ENCODE measurements around the gene GALT.

DNA sequence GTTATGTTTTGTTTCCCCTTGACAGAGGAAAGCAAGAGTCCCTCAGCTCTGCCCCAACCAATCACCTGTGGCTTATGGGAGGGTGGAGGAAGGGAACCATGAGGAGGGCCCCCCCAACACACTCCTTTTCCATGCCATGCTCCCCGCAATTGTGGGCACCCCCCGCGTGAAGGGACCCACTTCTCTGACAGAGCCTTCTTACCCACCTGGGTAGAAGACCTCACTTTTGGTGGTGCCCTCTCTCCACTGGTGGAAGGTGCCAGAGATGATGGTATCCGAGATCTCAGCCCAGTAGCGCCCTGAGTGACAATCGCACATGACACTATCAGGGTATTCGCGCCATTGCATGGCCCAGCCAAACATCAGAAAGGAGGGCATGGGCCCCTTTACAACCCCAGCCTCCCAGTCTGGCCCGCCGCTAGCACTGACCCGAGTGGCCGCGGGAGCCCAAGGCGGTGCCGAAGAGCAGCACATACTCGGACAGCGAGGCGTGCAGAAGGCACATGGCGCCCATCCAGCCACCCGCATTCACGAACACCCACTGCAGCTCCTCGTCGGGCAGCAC lies 9.6 kb upstream of the GALT start:
- TF ChIP-seq, protein P1, sequence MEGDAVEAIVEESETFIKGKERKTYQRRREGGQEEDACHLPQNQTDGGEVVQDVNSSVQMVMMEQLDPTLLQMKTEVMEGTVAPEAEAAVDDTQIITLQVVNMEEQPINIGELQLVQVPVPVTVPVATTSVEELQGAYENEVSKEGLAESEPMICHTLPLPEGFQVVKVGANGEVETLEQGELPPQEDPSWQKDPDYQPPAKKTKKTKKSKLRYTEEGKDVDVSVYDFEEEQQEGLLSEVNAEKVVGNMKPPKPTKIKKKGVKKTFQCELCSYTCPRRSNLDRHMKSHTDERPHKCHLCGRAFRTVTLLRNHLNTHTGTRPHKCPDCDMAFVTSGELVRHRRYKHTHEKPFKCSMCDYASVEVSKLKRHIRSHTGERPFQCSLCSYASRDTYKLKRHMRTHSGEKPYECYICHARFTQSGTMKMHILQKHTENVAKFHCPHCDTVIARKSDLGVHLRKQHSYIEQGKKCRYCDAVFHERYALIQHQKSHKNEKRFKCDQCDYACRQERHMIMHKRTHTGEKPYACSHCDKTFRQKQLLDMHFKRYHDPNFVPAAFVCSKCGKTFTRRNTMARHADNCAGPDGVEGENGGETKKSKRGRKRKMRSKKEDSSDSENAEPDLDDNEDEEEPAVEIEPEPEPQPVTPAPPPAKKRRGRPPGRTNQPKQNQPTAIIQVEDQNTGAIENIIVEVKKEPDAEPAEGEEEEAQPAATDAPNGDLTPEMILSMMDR (IDR thresholded peaks at IDR 0.05; ENCODE audit: low read length), result no peak
- TF ChIP-seq EZH2 (optimal IDR thresholded peaks at IDR 0.05; ENCODE audit: low read depth, low read length) (no peak), EZH2phosphoT487 (IDR thresholded peaks at IDR 0.05; ENCODE audit: low read length) (no peak)
